CD4-positive, alpha-beta T cell treated with Interleukin-15 for 4 hours (primary cell): ENCODE measurements around the gene NFIA.

Source experiments
- DNase-seq: peaks from one replicate; pipeline ENCODE4 v3.0.0-alpha.2; 2020; ENCODE audit warnings: low spot score

NFIA gene

DNA sequence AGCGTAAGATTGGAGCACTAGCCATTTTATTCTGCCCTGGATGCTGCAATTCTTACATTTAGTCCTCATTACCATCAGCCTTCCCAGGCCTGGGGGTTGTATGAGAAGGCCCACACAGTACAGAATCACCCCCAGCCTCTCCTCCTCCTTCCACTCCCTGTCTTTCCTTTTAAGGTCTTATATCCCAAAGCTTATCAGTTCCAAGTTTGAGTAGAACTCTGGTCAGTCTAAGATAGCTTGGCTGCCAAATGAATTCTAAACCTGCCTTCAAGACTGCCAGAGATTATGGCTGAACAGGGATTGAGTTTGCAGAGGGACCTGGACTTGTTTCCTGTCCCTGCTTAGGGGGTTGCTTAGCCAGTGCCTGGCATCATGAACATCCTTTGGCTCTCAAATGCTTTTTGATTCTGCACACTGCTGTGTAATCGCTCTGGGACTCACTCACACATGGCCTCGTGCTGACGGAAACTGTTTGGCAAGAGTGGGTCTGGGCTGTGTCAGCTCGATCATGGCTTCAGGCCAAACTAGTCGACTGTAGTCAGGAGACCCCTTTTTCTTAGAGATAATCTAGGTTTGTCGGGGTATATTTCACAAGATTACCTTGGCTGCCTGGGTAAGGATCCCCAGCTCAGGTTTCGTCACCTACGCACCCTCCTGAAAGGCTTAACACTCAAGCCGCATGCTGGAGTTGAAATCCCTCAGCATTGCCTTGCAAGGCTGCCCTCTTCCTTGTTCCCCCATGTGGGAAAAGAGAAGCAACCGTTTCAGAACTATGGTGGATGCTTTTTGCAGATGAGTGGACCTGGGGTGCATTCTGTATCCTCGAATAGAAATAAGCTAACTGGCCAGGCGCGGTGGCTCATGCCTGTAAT, 252.6 kb downstream of the NFIA start:
- DNase-seq: no peak

DNA sequence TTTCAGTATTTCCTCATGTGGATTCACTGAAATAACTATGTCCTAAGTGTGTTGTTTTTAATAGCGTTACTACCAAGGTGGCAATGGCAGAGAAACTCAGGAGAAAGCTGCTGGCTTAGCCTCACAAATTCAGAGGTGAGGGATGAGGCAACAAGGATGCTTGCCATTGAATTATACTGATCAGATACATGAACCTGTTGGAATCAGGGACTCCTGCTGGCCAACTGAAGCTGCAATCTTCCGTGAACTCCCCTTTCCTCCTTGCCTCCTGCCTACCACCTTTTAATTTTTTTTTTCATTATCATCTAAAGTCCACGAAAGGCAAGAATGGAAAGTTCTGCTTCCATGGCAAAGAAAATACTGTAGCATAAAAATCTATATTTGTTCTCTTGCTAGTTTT, 254.7 kb downstream of the NFIA start:
- DNase-seq: no peak

DNA sequence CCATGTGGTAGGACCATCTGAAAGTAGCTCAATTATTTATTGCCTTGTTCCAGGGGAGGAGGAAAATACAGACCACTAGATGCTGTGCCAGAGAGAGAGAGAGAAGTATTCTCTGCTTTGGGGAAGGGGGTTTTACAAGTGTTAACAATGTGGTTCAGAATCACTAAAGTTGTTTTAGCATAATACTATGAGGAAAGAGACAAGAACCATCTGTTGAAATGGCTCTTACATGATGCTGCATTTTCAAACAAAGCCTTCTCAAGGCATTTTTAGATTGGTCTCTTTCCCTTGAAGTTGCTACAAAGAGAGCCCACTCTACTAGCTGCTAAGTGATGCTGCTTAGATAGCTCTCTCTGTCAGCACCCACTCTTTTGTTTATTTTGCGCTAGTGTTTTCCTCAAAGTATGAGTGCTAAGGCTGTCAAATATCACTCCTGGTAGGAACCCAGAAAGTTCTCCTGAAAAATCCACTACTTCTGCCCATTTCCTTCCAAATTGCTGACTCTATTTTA, 255.1 kb downstream of the NFIA start:
- no peak for DNase-seq

DNA sequence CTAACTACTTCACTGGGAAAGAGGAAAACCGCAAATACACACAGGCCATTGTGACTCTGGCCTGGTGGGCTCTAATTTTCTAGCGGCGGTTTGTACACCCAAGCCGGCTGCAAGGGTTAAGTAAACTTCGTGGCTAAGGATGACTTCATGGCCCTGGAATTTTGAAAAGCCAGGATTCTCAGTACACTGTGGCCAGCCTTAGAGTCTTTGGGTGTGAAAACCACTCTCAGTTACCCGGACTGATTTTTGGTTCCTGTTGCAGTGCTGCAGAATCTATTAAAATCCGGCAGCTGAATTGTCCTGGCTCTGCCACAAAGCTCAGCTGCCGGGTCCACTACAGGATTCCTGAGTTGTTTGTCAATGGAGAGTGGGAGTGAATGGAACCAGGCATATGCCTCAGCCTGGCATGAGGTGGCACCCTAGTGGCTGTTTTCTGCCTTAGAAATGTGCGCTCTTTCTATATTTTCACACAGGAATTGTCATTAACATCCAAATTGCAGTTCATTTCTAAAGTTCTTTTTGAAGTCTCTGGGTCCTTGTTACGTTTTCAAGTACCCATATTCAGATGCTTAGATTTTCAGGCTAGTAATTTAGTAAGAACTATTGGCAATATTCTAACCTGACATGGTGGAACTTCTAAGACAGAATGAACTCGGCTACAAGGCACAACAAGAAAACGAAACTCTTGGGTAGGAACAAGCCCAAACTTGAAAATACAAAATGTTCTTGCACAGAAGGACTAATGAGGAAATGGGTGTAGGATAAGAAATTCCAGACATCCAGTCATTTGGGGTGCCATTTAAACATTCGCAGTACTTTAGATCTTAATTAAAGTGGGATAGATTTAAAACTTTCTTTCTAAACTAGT, 255.9 kb downstream of the NFIA start:
- DNase-seq: no peak

DNA sequence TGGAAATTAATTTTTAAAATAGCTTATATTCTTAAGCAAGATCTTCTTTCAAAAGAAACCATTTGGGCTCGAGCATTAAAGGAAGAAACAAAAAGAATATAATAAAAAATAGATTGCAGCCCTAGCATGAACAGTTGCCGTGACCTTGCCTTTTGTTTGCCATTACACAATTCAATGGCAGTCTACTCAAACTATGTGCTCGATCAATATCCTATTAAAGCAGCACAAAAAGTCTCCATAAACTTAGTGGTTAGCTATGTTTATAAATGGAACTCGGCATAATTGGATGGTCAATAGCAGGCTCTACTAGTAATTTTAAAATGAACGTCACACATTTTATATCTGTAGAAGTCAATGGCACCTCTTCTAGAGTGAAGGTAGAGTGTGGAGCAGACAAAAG, 256.5 kb downstream of the NFIA start:
- no peak for DNase-seq

DNA sequence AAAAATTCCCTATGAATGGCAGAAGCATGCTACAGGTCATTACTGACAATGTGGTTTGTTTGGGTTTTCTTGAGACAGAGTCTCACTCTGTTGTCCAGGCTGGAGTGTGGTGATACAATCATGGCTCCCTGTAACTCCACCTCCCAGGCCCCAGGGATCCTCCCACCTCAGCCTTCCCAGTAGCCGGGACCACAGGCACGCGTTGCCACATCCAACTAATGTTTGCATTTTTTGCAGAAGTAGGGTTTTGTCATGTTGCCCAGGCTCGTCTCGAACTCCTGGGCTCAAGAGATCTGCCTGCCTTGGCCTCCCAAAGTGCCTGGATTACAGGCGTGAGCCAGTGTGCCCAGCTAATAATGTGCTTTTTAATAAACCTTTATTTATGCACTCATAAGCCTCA, 259.1 kb downstream of the NFIA start:
- no peak for DNase-seq

DNA sequence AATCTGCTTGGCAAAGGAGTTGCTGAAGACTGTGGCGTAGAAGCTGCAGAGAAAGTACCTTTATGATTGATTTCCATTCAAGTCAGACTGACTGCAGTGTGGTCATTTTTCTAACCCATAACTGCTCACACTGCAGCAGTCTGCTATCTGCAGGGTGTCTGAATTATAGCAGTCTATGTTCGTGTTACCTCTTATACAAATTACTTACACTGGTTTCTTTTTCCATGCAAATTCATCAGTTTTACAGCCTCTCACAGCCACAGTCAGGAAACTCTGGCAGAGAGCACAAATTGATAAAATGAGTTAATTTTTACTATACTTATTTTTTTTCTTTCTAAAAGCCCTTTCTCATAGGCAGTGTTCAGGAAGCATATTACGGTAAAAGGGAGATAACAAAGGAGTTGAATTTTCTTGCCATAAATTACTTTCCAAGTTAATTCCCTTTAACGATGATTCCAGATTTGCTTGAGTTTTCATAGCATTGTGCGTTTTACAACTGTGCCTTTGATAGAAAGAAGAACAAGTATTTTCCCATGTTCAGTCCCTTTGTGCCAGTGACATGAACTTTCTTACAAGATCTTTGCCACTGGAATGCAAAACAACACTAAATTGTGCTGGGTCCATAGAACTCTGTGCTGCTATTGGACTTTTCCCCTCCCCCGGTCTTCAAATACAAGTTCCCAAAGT, 261.5 kb downstream of the NFIA start:
- no peak for DNase-seq

DNA sequence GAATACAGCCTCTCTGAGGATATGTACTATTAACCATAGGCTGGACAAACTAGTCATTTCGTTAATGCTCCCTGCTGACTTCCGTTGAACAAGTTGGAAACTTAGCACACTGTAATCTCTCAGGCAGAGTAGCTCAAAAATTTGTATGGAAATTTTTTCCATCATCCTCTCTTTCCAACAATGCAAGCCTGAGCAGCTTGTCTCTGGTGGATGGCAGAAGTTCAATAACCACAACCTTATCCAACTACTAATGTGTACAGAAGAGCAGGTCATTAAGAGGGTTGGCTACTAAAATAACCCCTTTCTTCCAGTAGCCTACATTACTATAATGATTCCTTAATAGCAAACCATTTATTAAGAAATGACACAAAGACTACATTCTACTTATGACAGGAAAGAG, 262.3 kb downstream of the NFIA start:
- no peak for DNase-seq

DNA sequence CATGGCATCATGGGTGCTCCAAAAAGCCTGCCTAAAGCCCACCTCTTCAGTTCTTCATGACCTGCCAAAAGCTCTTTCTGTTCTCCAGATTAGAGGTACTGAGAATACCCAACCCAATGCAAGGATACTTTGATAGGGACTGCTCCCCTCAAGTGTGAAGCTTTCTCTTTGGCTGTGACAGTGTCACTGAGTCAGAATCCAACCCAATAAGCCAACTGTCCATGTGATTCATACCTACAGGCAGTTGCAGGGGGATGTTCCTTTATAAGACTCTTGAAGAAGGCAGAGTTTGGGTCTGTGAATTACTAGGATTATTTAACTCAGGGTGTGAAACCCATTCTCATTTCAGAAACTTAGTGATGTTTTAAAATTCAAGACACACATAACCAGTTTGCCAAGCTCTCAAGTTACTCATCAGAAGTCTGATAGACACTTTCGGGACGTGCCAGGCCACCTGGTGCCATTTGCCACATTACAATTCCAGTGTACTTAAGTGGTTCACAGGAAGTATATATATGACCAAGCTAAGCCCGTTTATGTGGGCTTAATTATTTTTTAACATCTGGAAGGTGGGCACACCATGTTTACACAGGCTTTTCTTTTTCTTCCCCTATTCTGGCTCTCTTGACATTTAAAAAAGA, 265.8 kb downstream of the NFIA start:
- no peak for DNase-seq

DNA sequence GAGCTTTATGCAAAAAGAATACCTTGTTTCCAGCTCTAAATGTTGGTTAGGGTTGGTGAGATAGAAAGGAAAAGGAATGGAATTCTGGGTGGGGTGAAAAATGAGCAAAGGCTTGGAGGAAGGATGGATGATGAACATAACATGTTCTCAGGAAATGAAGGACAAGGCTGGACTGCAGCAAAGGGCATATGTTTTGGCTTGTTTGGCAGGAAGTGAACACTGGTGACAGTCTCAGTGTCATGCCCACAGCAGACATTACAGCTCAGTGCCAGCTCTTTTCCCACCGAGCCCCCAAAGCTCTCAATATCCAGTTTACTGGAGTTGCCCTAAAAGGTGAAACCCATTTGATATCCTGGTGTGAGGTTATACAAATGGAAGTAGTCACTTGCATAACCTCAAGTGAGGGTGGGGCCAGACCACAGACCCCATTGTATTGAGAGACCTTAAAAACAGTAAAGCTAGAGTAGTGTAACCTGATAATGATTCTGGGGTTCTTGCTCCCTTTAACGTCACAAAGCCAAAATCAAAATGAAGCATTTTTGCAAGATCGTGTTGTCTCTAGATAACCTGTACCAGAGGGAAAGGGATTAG, 270.6 kb downstream of the NFIA start:
- DNase-seq: no peak

DNA sequence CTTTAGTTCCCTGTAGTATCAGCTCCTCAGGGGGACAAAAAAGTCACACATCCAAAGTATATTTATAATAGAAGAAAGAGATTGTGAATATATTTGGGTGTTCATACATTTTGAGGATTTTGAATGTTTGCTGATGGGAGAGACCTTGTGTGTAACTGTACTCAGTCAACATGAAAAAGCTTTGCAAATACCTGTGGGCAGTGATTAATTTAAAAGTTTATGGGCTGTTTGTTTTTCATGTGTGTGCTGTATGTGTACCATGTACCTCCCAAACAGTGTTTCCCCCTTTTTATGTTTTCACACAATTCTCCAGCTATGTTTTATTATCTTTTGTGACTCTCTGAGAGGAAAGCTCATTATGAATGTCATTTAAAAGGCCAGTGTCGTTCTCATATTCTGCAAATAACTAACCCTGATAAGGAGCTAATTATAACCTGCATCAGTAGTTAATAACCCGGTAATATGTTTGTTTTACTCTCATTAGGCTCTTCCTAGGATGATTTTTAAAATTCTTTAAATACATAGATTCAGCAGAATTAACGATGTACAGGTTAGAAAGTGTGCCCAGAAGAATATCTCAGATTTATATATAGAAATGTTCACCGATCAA, 271.5 kb downstream of the NFIA start:
- no peak for DNase-seq

DNA sequence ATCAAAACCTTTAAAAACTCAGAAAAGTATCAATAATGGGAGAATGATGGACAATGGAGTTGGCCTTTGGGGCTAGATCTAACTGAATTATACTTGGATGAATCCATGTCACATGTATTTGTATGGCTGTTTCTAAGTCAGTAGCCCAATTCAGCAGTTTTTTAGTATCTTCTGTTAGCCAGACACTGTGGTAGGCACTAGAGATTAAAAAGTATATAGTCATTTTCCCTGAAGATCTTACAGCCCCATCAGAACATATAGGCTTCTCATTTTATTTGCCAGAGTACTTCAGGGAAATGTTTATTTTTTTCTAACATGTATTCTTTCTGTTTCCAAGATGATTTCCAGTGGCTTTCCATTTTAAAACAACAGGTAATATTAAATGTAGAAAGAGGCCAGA, 273.7 kb downstream of the NFIA start:
- DNase-seq: no peak

DNA sequence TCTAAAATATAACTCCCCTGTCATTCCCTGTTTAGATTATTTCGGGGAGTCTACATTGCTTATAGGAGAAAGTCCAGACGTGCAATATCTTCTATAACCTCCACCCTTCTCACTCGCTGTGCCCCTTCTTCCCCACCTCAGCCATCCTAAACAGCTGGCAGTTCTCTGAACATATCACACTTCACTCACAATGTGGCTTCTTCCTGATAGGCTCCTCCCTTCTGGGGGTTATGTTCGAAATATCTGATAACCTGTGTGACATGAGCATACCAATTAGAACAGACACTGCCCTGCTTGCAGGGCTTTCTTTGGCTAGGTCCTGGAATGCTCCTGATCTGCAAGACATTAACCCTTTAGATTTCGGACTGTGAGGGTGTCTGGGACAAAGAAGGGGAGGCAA, 274.6 kb downstream of the NFIA start:
- no peak for DNase-seq

DNA sequence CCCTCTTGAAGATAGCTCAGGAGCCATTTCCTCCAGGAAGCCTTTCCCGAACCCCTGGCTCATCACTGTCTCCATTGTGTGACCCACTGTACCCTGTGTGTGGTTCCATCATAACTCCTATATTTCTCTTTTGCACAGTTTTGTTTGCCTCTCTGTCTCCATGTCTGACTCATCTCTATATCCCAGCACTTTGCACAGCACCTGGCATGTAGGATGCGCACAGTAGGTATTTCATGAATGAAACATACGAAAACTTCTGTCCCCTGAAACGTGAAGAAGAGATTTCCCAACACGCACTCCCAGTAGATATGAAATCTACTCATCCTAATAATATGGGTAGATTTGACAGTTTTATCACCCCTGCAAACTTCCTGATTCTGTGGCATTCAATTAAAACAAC, 275.2 kb downstream of the NFIA start:
- no peak for DNase-seq

DNA sequence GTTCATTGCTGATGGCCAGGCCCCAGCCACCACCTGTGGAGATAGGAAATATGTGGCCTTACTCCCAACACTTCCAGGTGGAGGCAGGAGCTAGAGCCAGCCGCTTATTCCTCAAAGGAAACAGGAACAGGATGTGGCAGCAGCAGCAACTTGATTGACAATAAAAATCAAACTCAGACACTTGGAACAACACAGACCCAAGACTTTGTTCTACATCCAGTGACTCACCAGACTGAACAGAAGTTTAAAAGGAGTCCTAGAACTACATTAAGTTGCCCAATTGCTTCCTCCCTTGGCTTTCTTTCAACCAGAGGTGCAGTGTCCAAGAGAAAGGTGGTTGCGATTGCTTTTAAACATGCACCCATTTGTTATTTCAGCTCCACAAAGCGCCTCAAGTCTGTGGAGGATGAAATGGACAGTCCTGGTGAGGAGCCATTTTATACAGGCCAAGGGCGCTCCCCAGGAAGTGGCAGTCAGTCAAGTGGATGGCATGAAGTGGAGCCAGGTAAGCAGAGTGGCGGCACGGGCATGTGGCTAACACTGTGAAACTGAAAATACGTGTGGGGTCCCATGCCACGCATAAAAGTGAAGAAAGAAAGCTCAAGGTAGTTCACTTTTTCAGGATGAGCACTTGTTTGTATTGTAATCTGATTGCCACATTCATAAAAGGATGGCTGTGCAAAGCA, 276.6 kb downstream of the NFIA start:
- DNase-seq: no peak

DNA sequence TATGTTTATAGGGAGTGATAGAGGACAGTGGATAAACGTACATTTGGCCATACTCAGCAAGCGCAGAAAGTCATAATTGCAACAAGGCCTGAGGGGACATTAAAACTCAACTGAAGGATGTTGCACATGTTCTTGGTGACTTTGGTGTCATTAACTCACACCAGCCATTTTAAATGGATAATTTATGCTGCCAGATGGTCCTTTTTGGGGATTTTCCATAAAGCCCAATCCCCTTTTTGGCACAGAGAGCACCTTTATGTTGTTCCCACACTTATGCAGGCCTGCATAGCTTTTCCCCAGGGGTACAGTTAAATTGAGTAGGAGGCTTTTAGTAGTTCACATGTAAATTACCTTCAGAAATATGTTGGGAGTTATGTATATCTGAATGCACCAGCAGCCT, 279.6 kb downstream of the NFIA start:
- DNase-seq: no peak

DNA sequence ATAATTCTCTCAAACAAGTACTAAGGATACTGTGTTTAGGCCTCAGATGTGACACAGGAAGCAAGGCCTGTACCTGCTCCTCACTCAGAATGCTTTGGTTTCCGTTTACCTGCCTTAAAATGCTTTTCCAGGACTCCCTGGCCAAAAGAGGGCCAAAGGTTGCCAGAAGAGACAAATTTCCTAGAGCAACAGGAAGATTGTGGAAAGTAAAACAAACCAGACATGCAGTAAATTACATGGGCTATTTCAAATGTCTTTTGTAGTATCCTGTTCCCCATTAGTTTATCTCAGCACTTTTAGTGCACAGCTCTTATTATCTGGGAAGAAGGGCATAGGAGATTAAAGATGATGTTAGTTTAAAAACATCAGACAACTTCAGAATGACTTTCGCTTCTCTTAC, 280.0 kb downstream of the NFIA start:
- no peak for DNase-seq

DNA sequence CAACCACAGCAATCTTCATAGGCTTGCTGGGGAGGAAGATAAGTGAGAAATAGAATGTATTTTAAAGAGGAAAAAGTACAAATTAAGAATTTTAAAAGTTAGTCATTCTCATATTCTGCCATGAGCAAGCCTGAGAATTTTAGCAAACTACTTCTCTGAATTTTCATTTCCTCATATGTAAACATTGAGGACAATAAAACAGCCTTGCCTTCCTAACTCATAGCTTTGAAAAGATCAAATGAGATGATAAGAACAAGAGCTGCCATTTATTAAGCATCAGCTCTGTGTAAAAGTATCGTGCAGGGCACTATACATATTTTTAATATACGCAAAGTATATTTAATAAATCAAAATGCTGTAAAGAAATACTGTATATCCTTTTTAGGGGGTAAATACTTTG, 286.0 kb downstream of the NFIA start:
- no peak for DNase-seq

DNA sequence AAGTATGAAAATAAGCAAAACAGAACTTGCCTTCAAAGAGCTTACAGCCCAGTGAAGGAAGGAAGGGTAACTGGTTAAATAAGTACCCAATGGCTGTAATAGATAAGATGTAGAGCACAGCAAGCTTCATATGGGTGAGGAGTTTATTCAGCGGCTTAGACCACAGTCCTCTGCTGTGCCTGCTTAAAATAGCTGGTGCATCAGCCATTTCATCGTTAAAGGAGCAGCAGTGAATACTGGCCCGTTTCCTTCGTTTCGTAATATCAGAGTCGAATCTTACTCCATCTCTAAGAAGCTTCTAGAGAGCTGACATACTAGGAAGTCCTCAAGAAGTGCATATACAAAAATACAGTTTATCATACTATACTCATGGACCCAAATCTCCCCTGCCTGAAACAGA, 286.5 kb downstream of the NFIA start:
- no peak for DNase-seq

DNA sequence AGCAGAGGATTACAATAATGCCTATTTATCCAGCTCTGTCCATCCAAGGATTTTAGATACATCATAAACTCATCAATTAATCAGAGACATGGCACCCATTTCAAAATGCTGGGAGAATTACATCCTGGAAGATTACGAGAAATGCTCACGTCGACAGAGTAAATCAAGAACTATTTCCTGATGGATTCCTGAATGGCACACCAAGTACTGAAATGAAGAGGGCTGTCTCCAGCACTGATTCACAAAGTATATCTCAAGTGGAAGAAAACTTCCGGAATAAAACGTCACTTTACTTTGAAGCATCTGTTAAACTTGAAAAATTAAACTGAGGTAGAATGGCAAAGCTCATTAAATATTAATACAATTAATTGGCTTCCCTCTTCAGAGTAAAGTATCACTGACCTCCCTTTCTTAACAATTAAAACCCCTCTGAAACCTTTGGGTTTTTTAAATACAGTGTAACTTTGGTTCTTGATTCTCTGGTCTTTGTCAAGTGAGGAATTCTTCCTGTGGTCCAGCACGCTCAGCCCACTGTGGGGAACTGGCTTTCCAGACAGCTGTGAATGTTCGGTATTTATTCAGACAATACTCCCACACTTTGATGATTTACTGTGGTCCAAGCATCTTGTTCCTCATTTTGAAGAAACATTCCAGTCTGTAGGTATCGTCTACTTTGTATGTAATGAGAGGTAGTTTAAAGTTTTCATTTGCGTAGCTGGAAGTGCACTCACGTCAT, 288.0 kb downstream of the NFIA start:
- DNase-seq: no peak
